ENCODE measurements around the gene CTIF. TPM values are rescaled to one million over a fixed set of nuclear protein-coding genes. Genes with fewer than 3 reads are reported as not detected.

The CTIF gene
- total and polyA plus RNA-seq, 5 donors from 2014 or later = 0.23 to 1.8 TPM; not detected in 3

DNA sequence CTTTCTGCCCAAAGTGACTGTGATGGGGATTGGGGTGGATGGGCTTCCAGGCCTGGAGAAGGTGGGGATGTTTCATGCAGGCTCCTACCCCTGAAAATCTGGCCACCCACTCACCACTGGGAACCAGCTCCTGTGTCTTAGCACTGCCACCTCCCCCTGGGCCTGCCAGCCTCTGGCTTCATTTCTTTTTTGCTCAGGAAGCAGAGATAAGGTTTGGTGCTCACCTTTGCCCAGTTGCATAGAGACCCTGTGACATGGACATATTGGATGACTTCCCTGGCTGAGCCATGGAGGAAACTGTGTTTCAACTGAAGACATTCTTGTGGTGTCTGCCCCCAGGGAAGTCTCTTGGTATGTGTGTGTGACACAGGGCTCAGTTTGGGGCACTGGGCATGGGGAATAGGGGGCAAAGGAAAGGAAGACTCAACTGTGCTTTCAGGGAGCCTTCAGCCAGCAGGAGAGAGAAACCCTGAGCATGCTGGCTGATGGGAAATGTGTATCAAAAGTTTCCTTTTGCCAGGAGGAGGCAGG, 16.7 kb downstream of the CTIF start:
- no peak overlapping the region for H3K27ac ChIP-seq (ENCODE audit: insufficient read depth, low read length, poor library complexity, severe bottlenecking)
- ATAC-seq (ENCODE audit: low read depth in 2 of 2) (no peak), DNase-seq (no peak)
- Mint-ChIP-seq H3K4me1 (no peaks in the 10 kb centered on the region), H3K4me3 (no peak overlapping the region), H3K36me3 (no peaks in the 10 kb centered on the region), H3K9me3 (peaks cover 0 to 3% (median 0%) of the 10 kb centered on the region in 7 donors), H3K27ac (no peak overlapping the region), H3K27me3 (peaks cover 13% of the 10 kb centered on the region)
- no peaks in the 10 kb centered on the region for H3K9me3 ChIP-seq (ENCODE audit: control insufficient read depth in 2 of 2, low read length in 2 of 2)
- H3K4me1 ChIP-seq (ENCODE audit: control insufficient read depth, insufficient read depth, low read length, poor library complexity, severe bottlenecking) = no peaks in the 10 kb centered on the region
- no peaks in the 10 kb centered on the region for H3K27me3 ChIP-seq (ENCODE audit: control insufficient read depth, insufficient read depth, low read length)
- H3K4me3 ChIP-seq (ENCODE audit: low read depth, low read length) = no peak overlapping the region
- H3K36me3 ChIP-seq (ENCODE audit: control insufficient read depth, insufficient read depth, low read length) = no peaks in the 10 kb centered on the region

DNA sequence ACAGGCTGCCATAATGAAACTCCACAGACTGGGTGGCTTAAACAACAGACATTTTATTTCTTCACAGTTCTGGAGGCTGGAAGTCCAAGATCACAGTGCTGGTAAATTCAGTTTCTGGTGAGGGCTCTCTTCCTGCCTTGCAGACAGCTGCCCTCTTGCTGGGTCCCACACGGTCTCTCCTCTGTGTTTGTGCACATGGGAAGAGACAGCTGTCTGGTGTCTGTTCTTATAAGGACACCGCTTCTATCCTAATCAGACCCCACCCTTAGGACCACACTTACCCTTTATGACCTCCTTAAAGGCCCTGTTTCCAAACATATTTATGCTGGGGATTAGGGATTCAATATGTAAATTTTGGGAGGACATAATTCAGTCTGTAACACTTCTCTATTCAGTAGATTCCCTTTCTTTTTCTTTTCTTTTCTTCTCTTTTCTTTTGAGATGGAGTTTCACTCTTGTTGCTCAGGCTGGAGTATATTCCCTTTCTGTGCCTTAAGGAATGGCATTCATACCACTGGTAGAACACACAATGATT, 18.9 kb downstream of the CTIF start:
- peaks cover 18% of the 10 kb centered on the region for H3K27me3 Mint-ChIP-seq
- no peak overlapping the region for H3K4me3 Mint-ChIP-seq
- H3K9me3 Mint-ChIP-seq = peaks cover 0 to 3% (median 0%) of the 10 kb centered on the region in 7 donors
- Histone ChIP-seq H3K36me3 (ENCODE audit: control insufficient read depth, insufficient read depth, low read length) (no peaks in the 10 kb centered on the region), H3K27me3 (ENCODE audit: control insufficient read depth, insufficient read depth, low read length) (no peaks in the 10 kb centered on the region), H3K27ac (ENCODE audit: insufficient read depth, low read length, poor library complexity, severe bottlenecking) (no peak overlapping the region), H3K4me3 (ENCODE audit: low read depth, low read length) (no peak overlapping the region), H3K4me1 (ENCODE audit: control insufficient read depth, insufficient read depth, low read length, poor library complexity, severe bottlenecking) (no peaks in the 10 kb centered on the region), H3K9me3 (ENCODE audit: control insufficient read depth in 2 of 2, low read length in 2 of 2) (no peaks in the 10 kb centered on the region)
- no peaks in the 10 kb centered on the region for H3K36me3 Mint-ChIP-seq
- DNase-seq (no peak), ATAC-seq (ENCODE audit: low read depth in 2 of 2) (no peak)
- no peaks in the 10 kb centered on the region for H3K4me1 Mint-ChIP-seq
- no peak overlapping the region for H3K27ac Mint-ChIP-seq

DNA sequence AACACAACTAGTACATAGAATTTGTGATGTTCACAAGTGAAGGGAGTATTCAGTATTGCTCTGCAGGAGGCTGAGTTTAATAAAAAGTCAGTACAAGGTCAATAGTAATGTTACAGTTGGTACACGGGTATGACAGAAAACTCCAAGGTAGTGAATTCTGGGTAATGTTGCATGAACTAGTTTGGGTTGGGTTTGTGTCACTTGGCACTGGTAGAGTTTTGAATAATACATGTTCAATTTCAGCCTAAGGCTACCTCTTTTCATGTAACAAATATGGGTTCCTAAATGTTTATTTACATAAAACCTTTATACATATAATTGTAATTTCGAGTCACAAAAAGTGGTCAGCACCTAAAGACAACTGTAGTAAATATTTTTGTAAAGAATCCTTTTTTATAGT, 19.4 kb downstream of the CTIF start:
- Histone ChIP-seq H3K4me1 (ENCODE audit: control insufficient read depth, insufficient read depth, low read length, poor library complexity, severe bottlenecking) (no peaks in the 10 kb centered on the region), H3K9me3 (ENCODE audit: control insufficient read depth in 2 of 2, low read length in 2 of 2) (no peaks in the 10 kb centered on the region), H3K27ac (ENCODE audit: insufficient read depth, low read length, poor library complexity, severe bottlenecking) (no peak overlapping the region), H3K36me3 (ENCODE audit: control insufficient read depth, insufficient read depth, low read length) (no peaks in the 10 kb centered on the region), H3K4me3 (ENCODE audit: low read depth, low read length) (no peak overlapping the region), H3K27me3 (ENCODE audit: control insufficient read depth, insufficient read depth, low read length) (no peaks in the 10 kb centered on the region)
- no peak overlapping the region for H3K27ac Mint-ChIP-seq
- H3K4me1 Mint-ChIP-seq = no peaks in the 10 kb centered on the region
- DNase-seq (no peak), ATAC-seq (ENCODE audit: low read depth in 2 of 2) (no peak)
- peaks cover 18% of the 10 kb centered on the region for H3K27me3 Mint-ChIP-seq
- no peak overlapping the region for H3K4me3 Mint-ChIP-seq
- peaks cover 0 to 3% (median 0%) of the 10 kb centered on the region in 7 donors for H3K9me3 Mint-ChIP-seq
- no peaks in the 10 kb centered on the region for H3K36me3 Mint-ChIP-seq

DNA sequence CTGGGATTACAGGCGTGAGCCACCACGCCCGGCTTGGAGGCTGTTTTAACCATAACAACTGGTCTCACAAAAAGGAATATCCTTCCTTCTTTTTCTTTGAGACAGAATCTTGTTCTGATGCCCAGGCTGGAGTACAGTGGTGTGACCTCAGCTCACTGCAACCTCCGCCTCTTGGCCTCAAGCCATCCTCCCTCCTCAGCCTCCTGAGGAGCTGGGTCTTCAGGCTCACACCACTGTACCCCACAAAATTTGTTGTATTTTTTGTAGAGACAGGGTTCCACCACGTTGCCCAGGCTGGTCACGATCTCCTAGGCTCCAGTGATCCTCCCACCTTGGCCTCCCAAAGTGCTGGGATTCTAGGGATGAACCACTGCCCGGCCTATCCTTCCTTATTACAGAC, 21.7 kb downstream of the CTIF start:
- H3K4me3 Mint-ChIP-seq = no peak overlapping the region
- DNase-seq (no peak), ATAC-seq (ENCODE audit: low read depth in 2 of 2) (no peak)
- no peaks in the 10 kb centered on the region for H3K4me1 Mint-ChIP-seq
- H3K27me3 ChIP-seq (ENCODE audit: control insufficient read depth, insufficient read depth, low read length) = no peaks in the 10 kb centered on the region
- H3K36me3 Mint-ChIP-seq = no peaks in the 10 kb centered on the region
- no peak overlapping the region for H3K4me3 ChIP-seq (ENCODE audit: low read depth, low read length)
- H3K27ac ChIP-seq (ENCODE audit: insufficient read depth, low read length, poor library complexity, severe bottlenecking) = no peak overlapping the region
- peaks cover 0 to 3% (median 0%) of the 10 kb centered on the region in 7 donors for H3K9me3 Mint-ChIP-seq
- H3K27ac Mint-ChIP-seq = no peak overlapping the region
- H3K9me3 ChIP-seq (ENCODE audit: control insufficient read depth in 2 of 2, low read length in 2 of 2) = no peaks in the 10 kb centered on the region
- peaks cover 18% of the 10 kb centered on the region for H3K27me3 Mint-ChIP-seq
- no peaks in the 10 kb centered on the region for H3K4me1 ChIP-seq (ENCODE audit: control insufficient read depth, insufficient read depth, low read length, poor library complexity, severe bottlenecking)
- no peaks in the 10 kb centered on the region for H3K36me3 ChIP-seq (ENCODE audit: control insufficient read depth, insufficient read depth, low read length)

DNA sequence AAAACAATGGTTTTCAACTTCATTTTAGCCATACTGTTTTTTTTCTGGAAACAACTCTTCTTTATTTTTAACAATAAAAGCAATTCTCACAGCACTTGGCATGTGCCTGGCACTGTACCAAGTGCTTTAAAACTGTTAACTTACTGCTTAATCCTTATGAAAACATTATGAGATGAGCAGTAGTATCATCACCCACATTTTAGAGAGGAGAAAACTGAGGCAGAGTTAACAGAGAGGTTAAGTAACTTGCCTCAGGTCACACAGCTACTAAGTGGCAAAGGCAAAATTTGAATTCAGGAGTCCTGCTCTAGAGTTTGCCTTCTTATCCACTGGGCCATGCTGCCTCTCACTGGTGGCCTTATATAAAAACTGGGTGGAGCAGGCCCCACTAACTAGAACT, 23.2 kb downstream of the CTIF start:
- peaks cover 0 to 3% (median 0%) of the 10 kb centered on the region in 7 donors for H3K9me3 Mint-ChIP-seq
- Histone ChIP-seq H3K4me1 (ENCODE audit: control insufficient read depth, insufficient read depth, low read length, poor library complexity, severe bottlenecking) (no peaks in the 10 kb centered on the region), H3K27ac (ENCODE audit: insufficient read depth, low read length, poor library complexity, severe bottlenecking) (no peak overlapping the region), H3K9me3 (ENCODE audit: control insufficient read depth in 2 of 2, low read length in 2 of 2) (no peaks in the 10 kb centered on the region), H3K36me3 (ENCODE audit: control insufficient read depth, insufficient read depth, low read length) (no peaks in the 10 kb centered on the region), H3K4me3 (ENCODE audit: low read depth, low read length) (no peak overlapping the region), H3K27me3 (ENCODE audit: control insufficient read depth, insufficient read depth, low read length) (no peaks in the 10 kb centered on the region)
- H3K4me3 Mint-ChIP-seq = no peak overlapping the region
- H3K36me3 Mint-ChIP-seq = no peaks in the 10 kb centered on the region
- no peak overlapping the region for H3K27ac Mint-ChIP-seq
- H3K4me1 Mint-ChIP-seq = no peaks in the 10 kb centered on the region
- DNase-seq (no peak), ATAC-seq (ENCODE audit: low read depth in 2 of 2) (no peak)
- H3K27me3 Mint-ChIP-seq = peaks cover 22% of the 10 kb centered on the region

DNA sequence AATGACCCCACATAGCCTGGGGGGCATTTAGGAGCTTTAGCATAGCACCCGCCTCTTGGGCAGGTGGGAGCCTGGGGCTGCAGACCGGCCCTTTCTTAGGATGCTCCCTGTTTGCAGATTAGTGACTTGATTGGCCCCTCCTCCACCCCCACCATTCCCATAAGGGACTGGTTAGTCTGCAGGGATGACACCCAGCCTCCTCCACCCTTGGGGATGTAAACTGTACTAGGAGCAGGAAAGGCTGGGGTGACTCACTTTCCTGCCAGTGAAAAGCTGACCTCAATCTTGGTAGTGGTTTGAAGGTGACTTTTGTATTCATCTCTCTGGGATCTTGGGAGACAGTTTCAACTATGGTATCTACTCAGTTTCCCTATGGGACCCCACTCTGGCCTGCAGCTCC, 24.2 kb downstream of the CTIF start:
- Mint-ChIP-seq H3K4me3 (no peak overlapping the region), H3K27me3 (peaks cover 17% of the 10 kb centered on the region), H3K27ac (no peak overlapping the region), H3K9me3 (peaks cover 0 to 3% (median 0%) of the 10 kb centered on the region in 7 donors), H3K36me3 (no peaks in the 10 kb centered on the region), H3K4me1 (no peaks in the 10 kb centered on the region)
- no peak overlapping the region for H3K27ac ChIP-seq (ENCODE audit: insufficient read depth, low read length, poor library complexity, severe bottlenecking)
- H3K4me3 ChIP-seq (ENCODE audit: low read depth, low read length) = no peak overlapping the region
- no peak for DNase-seq
- H3K36me3 ChIP-seq (ENCODE audit: control insufficient read depth, insufficient read depth, low read length) = no peaks in the 10 kb centered on the region
- no peaks in the 10 kb centered on the region for H3K27me3 ChIP-seq (ENCODE audit: control insufficient read depth, insufficient read depth, low read length)
- ATAC-seq (ENCODE audit: low read depth in 2 of 2) = no peak
- no peaks in the 10 kb centered on the region for H3K9me3 ChIP-seq (ENCODE audit: control insufficient read depth in 2 of 2, low read length in 2 of 2)
- H3K4me1 ChIP-seq (ENCODE audit: control insufficient read depth, insufficient read depth, low read length, poor library complexity, severe bottlenecking) = no peaks in the 10 kb centered on the region

DNA sequence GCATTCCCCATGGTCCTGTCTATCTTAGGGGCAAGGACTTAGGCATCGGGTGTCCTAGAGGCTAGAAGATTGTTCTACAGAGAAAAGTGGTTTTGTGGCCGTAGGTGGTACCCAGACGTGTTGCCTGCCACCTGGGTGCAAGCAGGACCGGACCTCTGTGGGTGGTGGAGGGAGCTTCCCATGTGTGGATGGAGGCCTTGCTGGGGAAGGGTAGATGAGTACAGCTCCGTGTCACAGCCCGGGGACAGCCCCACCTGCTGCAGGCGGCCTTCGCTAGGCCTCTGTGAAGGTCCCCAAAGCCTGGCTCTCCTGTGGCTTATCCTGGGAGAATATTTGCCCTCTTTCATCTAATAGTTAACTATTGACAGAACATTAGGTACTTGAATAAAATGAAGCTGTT, 25.3 kb downstream of the CTIF start:
- no peak overlapping the region for H3K27ac Mint-ChIP-seq
- no peaks in the 10 kb centered on the region for H3K36me3 Mint-ChIP-seq
- ATAC-seq (ENCODE audit: low read depth in 2 of 2) (no peak), DNase-seq (no peak)
- no peaks in the 10 kb centered on the region for H3K9me3 ChIP-seq (ENCODE audit: control insufficient read depth in 2 of 2, low read length in 2 of 2)
- H3K4me1 ChIP-seq (ENCODE audit: control insufficient read depth, insufficient read depth, low read length, poor library complexity, severe bottlenecking) = no peaks in the 10 kb centered on the region
- peaks cover 0 to 3% (median 2%) of the 10 kb centered on the region in 7 donors for H3K9me3 Mint-ChIP-seq
- H3K36me3 ChIP-seq (ENCODE audit: control insufficient read depth, insufficient read depth, low read length) = no peaks in the 10 kb centered on the region
- no peak overlapping the region for H3K27ac ChIP-seq (ENCODE audit: insufficient read depth, low read length, poor library complexity, severe bottlenecking)
- no peaks in the 10 kb centered on the region for H3K4me1 Mint-ChIP-seq
- H3K4me3 ChIP-seq (ENCODE audit: low read depth, low read length) = no peak overlapping the region
- no peak overlapping the region for H3K4me3 Mint-ChIP-seq
- no peaks in the 10 kb centered on the region for H3K27me3 ChIP-seq (ENCODE audit: control insufficient read depth, insufficient read depth, low read length)
- H3K27me3 Mint-ChIP-seq = peaks cover 15% of the 10 kb centered on the region

DNA sequence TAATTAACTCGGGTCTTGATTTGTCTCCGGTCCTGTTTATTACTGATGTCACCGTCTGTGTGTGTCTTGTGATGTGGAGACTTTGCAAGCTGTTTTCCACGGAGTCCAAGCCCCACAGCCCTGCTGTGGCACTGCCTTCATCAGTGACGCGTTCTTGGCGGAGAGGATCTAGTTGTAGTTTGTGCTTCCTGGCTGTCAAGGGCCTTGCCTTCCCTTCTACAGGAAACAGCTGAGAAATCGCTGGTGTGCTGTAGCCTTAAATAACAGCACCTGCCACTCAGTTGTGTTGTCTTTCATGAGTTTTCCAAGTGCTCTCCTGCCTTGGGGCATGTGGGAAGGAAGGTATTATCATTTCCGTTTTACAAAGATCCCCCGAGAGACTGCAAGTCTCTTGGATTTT, 26.3 kb downstream of the CTIF start:
- DNase-seq (no peak), ATAC-seq (ENCODE audit: low read depth in 2 of 2) (no peak)
- Mint-ChIP-seq H3K9me3 (peaks cover 0 to 3% (median 0%) of the 10 kb centered on the region in 7 donors), H3K36me3 (no peaks in the 10 kb centered on the region), H3K4me1 (no peaks in the 10 kb centered on the region), H3K4me3 (no peak overlapping the region), H3K27ac (no peak overlapping the region), H3K27me3 (peaks cover 9% of the 10 kb centered on the region)
- no peaks in the 10 kb centered on the region for H3K36me3 ChIP-seq (ENCODE audit: control insufficient read depth, insufficient read depth, low read length)
- no peak overlapping the region for H3K27ac ChIP-seq (ENCODE audit: insufficient read depth, low read length, poor library complexity, severe bottlenecking)
- no peaks in the 10 kb centered on the region for H3K4me1 ChIP-seq (ENCODE audit: control insufficient read depth, insufficient read depth, low read length, poor library complexity, severe bottlenecking)
- no peaks in the 10 kb centered on the region for H3K9me3 ChIP-seq (ENCODE audit: control insufficient read depth in 2 of 2, low read length in 2 of 2)
- H3K4me3 ChIP-seq (ENCODE audit: low read depth, low read length) = no peak overlapping the region
- no peaks in the 10 kb centered on the region for H3K27me3 ChIP-seq (ENCODE audit: control insufficient read depth, insufficient read depth, low read length)
